ENCODE measurements around the gene MYO10. TPM values are rescaled to one million over a fixed set of nuclear protein-coding genes. Genes with fewer than 3 reads are reported as not detected.

The MYO10 gene
- total RNA-seq, 1 experiment from 2014 or later, result 202 TPM

DNA sequence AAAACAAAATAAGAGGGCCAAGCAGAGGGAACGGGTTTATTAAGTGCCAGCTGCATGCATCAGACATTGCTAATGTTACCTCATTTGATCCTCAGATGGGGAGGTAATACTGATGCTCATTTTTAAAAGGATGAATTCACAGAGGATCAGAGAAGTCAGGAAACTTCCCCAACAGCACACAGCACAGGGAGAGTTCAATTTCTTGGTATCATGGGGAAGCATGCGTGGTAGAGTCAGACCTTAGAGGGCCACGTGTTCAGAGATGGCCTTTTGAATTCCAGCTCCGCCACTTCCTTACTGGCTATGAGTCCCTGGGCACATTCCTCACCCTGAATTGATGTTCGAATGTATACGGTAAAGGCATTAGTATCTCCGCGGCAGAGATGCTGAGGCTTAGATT lies 108.3 kb downstream of the MYO10 start:
- no peak for DNase-seq (ENCODE audit: low spot score)
- no peaks in the 10 kb centered on the region for H3K27me3 ChIP-seq (replicated peaks; ENCODE audit: insufficient read depth, low read depth, low read length, poor library complexity)
- peaks cover 17% of the 10 kb centered on the region for H3K4me1 ChIP-seq (ENCODE audit: insufficient read depth, low read length, poor library complexity, severe bottlenecking)
- TF ChIP-seq, protein P1, sequence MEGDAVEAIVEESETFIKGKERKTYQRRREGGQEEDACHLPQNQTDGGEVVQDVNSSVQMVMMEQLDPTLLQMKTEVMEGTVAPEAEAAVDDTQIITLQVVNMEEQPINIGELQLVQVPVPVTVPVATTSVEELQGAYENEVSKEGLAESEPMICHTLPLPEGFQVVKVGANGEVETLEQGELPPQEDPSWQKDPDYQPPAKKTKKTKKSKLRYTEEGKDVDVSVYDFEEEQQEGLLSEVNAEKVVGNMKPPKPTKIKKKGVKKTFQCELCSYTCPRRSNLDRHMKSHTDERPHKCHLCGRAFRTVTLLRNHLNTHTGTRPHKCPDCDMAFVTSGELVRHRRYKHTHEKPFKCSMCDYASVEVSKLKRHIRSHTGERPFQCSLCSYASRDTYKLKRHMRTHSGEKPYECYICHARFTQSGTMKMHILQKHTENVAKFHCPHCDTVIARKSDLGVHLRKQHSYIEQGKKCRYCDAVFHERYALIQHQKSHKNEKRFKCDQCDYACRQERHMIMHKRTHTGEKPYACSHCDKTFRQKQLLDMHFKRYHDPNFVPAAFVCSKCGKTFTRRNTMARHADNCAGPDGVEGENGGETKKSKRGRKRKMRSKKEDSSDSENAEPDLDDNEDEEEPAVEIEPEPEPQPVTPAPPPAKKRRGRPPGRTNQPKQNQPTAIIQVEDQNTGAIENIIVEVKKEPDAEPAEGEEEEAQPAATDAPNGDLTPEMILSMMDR (conservative IDR thresholded peaks at IDR 0.05; ENCODE audit: low read depth, low read length), result no peak
- TF ChIP-seq EZH2 (IDR thresholded peaks at IDR 0.05; ENCODE audit: borderline replicate concordance, low read depth, low read length, poor library complexity, severe bottlenecking), result no peak
- H3K4me3 ChIP-seq (ENCODE audit: low read depth, low read length, poor library complexity, severe bottlenecking), result no peak overlapping the region
- H3K9me3 ChIP-seq (ENCODE audit: low read depth, low read length, poor library complexity, severe bottlenecking), result no peaks in the 10 kb centered on the region
- H3K36me3 ChIP-seq (ENCODE audit: insufficient read depth, low read length, poor library complexity, severe bottlenecking), result peaks cover 5% of the 10 kb centered on the region
- POLR2A ChIA-PET (ENCODE audit: low non-redundant PET), result no interaction called here
- BruUV-seq (replicated peaks), result no TSS peak
- intact Hi-C loops (cut with micrococcal nuclease; ENCODE audit: unreplicated experiment), result no loop called here
- H3K27ac ChIP-seq (ENCODE audit: low read depth, low read length, poor library complexity, severe bottlenecking), result no peak overlapping the region
- CTCF ChIA-PET, result interaction anchor here (0.6 kb wide), 1 partner anchor 30 kb away, joined by 7 read pairs; no protein-coding TSS in a partner anchor

DNA sequence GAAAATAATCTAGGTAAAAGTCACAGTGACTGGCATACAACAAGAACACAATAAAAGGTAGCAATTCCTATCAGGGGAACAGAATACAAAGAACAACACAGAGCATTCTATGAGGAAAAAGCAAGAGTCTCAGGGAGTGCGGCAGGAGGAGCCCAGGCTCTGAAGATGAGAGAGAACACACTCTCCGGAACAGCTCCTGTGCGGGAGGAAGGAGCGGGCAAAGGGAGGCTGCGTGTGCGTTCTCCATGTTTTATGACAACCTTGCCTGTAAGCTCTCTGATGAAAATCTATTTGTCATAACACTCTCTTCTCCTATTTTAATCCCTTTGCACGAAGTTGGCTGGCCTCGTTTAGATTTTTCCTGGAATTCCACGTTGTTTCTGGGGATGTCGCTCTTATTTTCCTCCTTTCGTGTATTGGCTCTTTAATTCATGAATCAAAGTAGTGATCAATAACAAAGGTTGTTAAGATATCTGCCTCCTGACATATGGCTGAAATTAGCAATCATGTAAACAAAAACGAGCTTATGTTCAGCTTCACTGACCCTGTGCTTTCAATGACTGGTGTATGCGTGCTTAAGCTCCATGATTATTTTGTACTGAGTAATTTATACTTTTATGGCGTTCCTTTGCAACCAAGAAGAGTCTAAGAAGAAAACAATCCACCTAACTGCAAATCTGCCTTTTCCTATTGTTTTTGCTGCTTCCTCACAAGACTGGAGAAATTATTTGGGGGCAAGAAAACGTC lies 109.5 kb downstream of the MYO10 start:
- TF ChIP-seq, protein P1 (conservative IDR thresholded peaks at IDR 0.05; ENCODE audit: low read depth, low read length), result no peak
- TF ChIP-seq EZH2 (IDR thresholded peaks at IDR 0.05; ENCODE audit: borderline replicate concordance, low read depth, low read length, poor library complexity, severe bottlenecking), result no peak
- Histone ChIP-seq H3K27me3 (replicated peaks; ENCODE audit: insufficient read depth, low read depth, low read length, poor library complexity) (no peaks in the 10 kb centered on the region), H3K27ac (ENCODE audit: low read depth, low read length, poor library complexity, severe bottlenecking) (peak overlapping the region; percentile 34), H3K36me3 (ENCODE audit: insufficient read depth, low read length, poor library complexity, severe bottlenecking) (peaks cover 5% of the 10 kb centered on the region), H3K4me3 (ENCODE audit: low read depth, low read length, poor library complexity, severe bottlenecking) (no peak overlapping the region), H3K4me1 (ENCODE audit: insufficient read depth, low read length, poor library complexity, severe bottlenecking) (peaks cover 17% of the 10 kb centered on the region), H3K9me3 (ENCODE audit: low read depth, low read length, poor library complexity, severe bottlenecking) (no peaks in the 10 kb centered on the region)
- CTCF ChIA-PET, result no interaction called here
- intact Hi-C loops (cut with micrococcal nuclease; ENCODE audit: unreplicated experiment), result no loop called here
- TSS peak; percentile 17 for BruUV-seq (replicated peaks)
- POLR2A ChIA-PET (ENCODE audit: low non-redundant PET), result no interaction called here
- DNase-seq (ENCODE audit: low spot score), result no peak

DNA sequence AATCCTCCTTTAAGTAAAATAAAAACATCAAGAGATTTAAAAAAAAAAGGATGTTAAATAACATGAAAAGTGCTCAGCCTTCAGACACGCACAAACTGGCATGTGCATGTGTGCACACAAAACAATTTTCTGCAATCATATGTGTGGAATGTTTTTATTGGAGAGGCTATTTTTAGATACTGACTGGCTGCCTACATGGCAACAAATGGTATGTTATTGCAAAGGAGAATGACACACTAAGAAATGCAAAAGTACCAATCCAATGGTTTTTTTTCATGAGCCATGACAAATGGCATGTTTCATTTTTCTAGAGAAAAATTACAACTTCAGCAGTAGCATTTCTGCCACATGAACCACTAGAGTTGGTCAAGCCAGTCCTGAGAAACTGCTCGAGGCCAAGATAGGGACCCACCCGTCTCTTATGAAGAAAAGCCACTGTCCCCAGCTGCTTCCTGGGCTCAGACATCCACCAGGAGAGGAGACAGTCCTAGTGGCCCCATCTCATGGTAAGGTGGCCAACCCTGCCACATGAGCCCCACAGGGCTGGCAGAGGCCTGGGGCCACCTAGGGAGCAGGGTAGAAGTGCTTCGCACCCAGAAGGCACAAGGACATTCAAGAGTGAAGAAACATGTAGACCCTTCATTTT lies 116.4 kb downstream of the MYO10 start:
- peaks cover 6% of the 10 kb centered on the region for H3K4me1 ChIP-seq (ENCODE audit: insufficient read depth, low read length, poor library complexity, severe bottlenecking)
- H3K4me3 ChIP-seq (ENCODE audit: low read depth, low read length, poor library complexity, severe bottlenecking), result no peak overlapping the region
- DNase-seq (ENCODE audit: low spot score), result no peak
- peaks cover 25% of the 10 kb centered on the region for H3K36me3 ChIP-seq (ENCODE audit: insufficient read depth, low read length, poor library complexity, severe bottlenecking)
- POLR2A ChIA-PET (ENCODE audit: low non-redundant PET), result no interaction called here
- CTCF ChIA-PET, result no interaction called here
- H3K9me3 ChIP-seq (ENCODE audit: low read depth, low read length, poor library complexity, severe bottlenecking), result no peaks in the 10 kb centered on the region
- TF ChIP-seq, protein P1 (conservative IDR thresholded peaks at IDR 0.05; ENCODE audit: low read depth, low read length), result no peak
- no peak for TF ChIP-seq EZH2 (IDR thresholded peaks at IDR 0.05; ENCODE audit: borderline replicate concordance, low read depth, low read length, poor library complexity, severe bottlenecking)
- intact Hi-C loops (cut with micrococcal nuclease; ENCODE audit: unreplicated experiment), result no loop called here
- H3K27ac ChIP-seq (ENCODE audit: low read depth, low read length, poor library complexity, severe bottlenecking), result no peak overlapping the region
- no TSS peak for BruUV-seq (replicated peaks)
- no peaks in the 10 kb centered on the region for H3K27me3 ChIP-seq (replicated peaks; ENCODE audit: insufficient read depth, low read depth, low read length, poor library complexity)

All from A673 (cell line).